ENCODE data around the gene KMT5C.

Gene KMT5C

GRCh38 chr19:55339105-55339888 lies at the start of gene KMT5C:
Gene KMT5C (plus strand): TSS chr19:55339876. CDS start chr19:55341937, 2,061 bp downstream.
- H3K27ac ChIP-seq = peak within 1 kb of the TSS; percentile 88
- TF ChIP-seq CTCF (conservative IDR thresholded peaks at IDR 0.05) (no peak), ZFX (IDR thresholded peaks at IDR 0.05) (no peak)

- no peak overlapping the region for H3K27ac ChIP-seq
- TF ChIP-seq CTCF (conservative IDR thresholded peaks at IDR 0.05) = no peak
- no peak for TF ChIP-seq ZFX (IDR thresholded peaks at IDR 0.05)
Measured at GRCh38 chr19:55297267-55297666, 42.4 kb upstream of the KMT5C start.

- no peak for TF ChIP-seq ZFX (IDR thresholded peaks at IDR 0.05)
- TF ChIP-seq CTCF (conservative IDR thresholded peaks at IDR 0.05) = no peak
- H3K27ac ChIP-seq = no peak overlapping the region
Measured at GRCh38 chr19:55299991-55300390, 39.7 kb upstream of the KMT5C start.

GRCh38 chr19:55300886-55301458 lies 38.7 kb upstream of the KMT5C start:
- peak overlapping the region; percentile 42; the same call in 1 of the 2 replicates for H3K27ac ChIP-seq

GRCh38 chr19:55301459-55302317 lies 38.0 kb upstream of the KMT5C start:
- H3K27ac ChIP-seq = peak overlapping the region; percentile 42
- TF ChIP-seq CTCF (conservative IDR thresholded peaks at IDR 0.05) (peak; percentile 97), ZFX (IDR thresholded peaks at IDR 0.05) (no peak)

More at GRCh38 chr19:55300886-55301458, 38.7 kb upstream of the KMT5C start:
- TF ChIP-seq ZFX (IDR thresholded peaks at IDR 0.05) (no peak), CTCF (conservative IDR thresholded peaks at IDR 0.05) (no peak)

- no peak for TF ChIP-seq CTCF (conservative IDR thresholded peaks at IDR 0.05)
- TF ChIP-seq ZFX (IDR thresholded peaks at IDR 0.05) = no peak
- H3K27ac ChIP-seq = no peak overlapping the region; the same call in 1 of the 2 replicates
Measured at GRCh38 chr19:55302318-55302703, 37.4 kb upstream of the KMT5C start.

All from C4-2B (cell line).